Chondrocyte (in vitro differentiated cells): ENCODE data around the gene NFIX. TPM values are rescaled to one million over a fixed set of nuclear protein-coding genes. Genes with fewer than 3 reads are reported as not detected.
A peak's percentile ranks its signal among the peaks of the same experiment; 100 is the strongest.

Experiments used
- DNase-seq: peaks from one replicate; pipeline ENCODE4 v3.0.0; 2021; ENCODE audit warnings: mixed read lengths, low spot score
- H3K27ac Mint-ChIP-seq: one replicate; pipeline ENCODE4 v1.8.0; 2021; ENCODE audit warnings: mild to moderate bottlenecking, moderate library complexity, mixed read lengths; ENCODE audit not compliant: unreplicated experiment
- H3K27me3 Mint-ChIP-seq: 2 replicates; pipeline ENCODE4 v1.8.0; 2021; ENCODE audit warnings: low read depth, mixed read lengths
- H3K36me3 Mint-ChIP-seq: 2 replicates; pipeline ENCODE4 v1.8.0; 2021; ENCODE audit warnings: low read depth, mixed read lengths
- H3K4me1 Mint-ChIP-seq: 2 replicates; pipeline ENCODE4 v1.8.0; 2021; ENCODE audit warnings: low read depth, mild to moderate bottlenecking, mixed read lengths
- H3K4me3 Mint-ChIP-seq: one replicate; pipeline ENCODE4 v1.8.0; 2021; ENCODE audit warnings: mild to moderate bottlenecking, moderate library complexity, mixed read lengths; ENCODE audit not compliant: unreplicated experiment
- H3K9me3 Mint-ChIP-seq: 2 replicates; pipeline ENCODE4 v1.8.0; 2021; ENCODE audit warnings: low read depth, mixed read lengths
- total RNA-seq: library from RNA; stranded (reverse); gene quantifications from 3 replicates; pipeline ENCODE4 v1.2.1, GENCODE V29; 2021
- TF ChIP-seq, protein P1 (sequence below): fragments of 200-600 bp; sonication (generic); IDR thresholded peaks from 2 replicates; pipeline ENCODE4 v1.5.0; 2021; ENCODE audit warnings: antibody characterized with exemption, mild to moderate bottlenecking, moderate library complexity

NFIX gene
- total RNA-seq, 1 donor from 2014 or later, result 98.9 TPM

DNA sequence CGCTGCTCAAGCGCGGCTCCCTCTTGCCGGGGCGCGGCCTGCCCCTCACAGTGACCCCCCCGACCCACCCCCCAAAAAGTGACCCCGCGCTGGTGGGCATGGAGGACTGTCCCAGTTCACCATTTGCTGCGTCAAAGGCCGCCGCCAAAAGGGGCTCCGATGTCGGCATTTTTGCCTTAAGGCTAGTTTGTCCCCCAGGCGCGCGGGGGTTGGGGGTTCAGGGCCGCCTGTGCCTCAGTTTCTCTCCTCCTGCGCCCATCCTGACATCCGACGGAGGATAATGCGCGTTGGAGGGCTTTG, 17.1 kb downstream of the NFIX start:
- Mint-ChIP-seq H3K27me3 (peaks cover 37% of the 10 kb centered on the region), H3K4me3 (peak overlapping the region; percentile 82), H3K9me3 (no peaks in the 10 kb centered on the region), H3K4me1 (peaks cover 59% of the 10 kb centered on the region), H3K36me3 (peaks cover 13% of the 10 kb centered on the region), H3K27ac (peak overlapping the region; percentile 94)
- TF ChIP-seq, protein P1, sequence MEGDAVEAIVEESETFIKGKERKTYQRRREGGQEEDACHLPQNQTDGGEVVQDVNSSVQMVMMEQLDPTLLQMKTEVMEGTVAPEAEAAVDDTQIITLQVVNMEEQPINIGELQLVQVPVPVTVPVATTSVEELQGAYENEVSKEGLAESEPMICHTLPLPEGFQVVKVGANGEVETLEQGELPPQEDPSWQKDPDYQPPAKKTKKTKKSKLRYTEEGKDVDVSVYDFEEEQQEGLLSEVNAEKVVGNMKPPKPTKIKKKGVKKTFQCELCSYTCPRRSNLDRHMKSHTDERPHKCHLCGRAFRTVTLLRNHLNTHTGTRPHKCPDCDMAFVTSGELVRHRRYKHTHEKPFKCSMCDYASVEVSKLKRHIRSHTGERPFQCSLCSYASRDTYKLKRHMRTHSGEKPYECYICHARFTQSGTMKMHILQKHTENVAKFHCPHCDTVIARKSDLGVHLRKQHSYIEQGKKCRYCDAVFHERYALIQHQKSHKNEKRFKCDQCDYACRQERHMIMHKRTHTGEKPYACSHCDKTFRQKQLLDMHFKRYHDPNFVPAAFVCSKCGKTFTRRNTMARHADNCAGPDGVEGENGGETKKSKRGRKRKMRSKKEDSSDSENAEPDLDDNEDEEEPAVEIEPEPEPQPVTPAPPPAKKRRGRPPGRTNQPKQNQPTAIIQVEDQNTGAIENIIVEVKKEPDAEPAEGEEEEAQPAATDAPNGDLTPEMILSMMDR, result no peak
- no peak for DNase-seq

DNA sequence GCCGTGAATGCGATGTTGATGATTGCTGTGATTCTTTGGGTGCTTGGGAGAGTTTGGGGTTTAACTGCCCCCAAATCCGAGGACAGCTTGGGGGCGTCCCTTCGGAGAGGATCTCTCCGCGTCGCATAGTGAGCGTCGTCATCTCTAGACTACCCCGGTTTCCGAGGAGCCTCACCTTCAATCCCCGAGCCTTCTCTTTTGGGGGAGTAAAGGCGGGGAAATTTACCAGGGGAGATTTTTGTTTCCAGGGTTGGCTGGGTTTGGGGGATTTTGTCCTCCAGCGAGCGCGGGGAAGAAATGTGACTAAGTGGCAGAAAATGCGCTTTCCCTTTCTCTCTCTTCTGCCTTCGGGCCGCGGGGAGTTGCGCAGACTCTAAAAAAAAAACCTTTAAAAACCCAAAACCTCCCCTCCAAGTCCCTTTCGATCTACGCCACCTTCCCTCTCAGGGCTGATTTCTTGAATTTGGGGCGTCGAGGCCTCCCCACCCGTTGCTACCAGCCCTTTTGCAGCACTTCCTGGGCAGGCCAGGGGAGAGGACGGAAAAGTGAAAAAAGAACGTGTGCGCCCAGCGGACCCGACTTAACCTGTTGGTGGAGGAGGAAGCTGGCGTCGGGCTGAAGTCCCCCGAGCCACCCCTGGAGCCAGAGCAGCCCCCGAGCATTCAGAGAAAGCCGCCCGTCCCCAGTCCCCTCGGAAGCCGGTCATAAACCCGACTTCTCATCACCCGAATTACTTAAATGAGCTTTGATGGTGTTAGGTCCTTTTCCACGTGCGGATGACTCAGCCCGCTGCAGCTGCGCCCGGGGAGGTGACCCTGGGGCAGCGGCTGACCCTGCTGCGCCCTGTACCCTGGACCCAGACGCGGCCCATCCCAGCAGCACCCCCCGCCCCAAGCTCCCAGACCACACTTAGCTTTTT, 17.7 kb downstream of the NFIX start:
- DNase-seq, result no peak
- H3K4me3 Mint-ChIP-seq, result peak overlapping the region; percentile 82
- H3K36me3 Mint-ChIP-seq, result peaks cover 13% of the 10 kb centered on the region
- no peaks in the 10 kb centered on the region for H3K9me3 Mint-ChIP-seq
- H3K27ac Mint-ChIP-seq, result peak overlapping the region; percentile 94
- H3K27me3 Mint-ChIP-seq, result peaks cover 37% of the 10 kb centered on the region
- TF ChIP-seq, protein P1, result no peak
- peaks cover 65% of the 10 kb centered on the region for H3K4me1 Mint-ChIP-seq

DNA sequence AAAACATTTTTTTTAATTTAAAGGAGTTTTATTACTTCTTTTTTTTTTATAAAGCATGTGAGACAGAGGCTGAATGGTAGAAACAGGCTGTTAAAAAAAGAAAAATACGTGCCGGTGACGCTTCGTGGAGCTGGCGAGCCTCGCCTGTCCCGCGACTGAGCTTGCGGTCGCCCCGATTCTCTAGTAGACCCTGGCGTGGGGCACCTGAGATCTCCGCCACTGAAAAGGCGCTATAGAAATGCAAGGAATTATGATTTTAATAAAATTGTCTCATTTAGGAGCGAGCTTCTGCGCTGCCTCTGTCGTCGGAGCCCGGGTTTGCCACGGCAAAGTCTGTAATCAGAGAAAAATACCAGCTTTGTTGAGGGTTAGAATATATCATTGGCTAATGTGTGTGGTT, 18.4 kb downstream of the NFIX start:
- Mint-ChIP-seq H3K4me1 (peaks cover 68% of the 10 kb centered on the region), H3K27me3 (peaks cover 37% of the 10 kb centered on the region), H3K36me3 (peaks cover 13% of the 10 kb centered on the region), H3K27ac (peak overlapping the region; percentile 87), H3K4me3 (peak overlapping the region; percentile 82), H3K9me3 (no peaks in the 10 kb centered on the region)
- DNase-seq, result no peak
- TF ChIP-seq, protein P1, result no peak

DNA sequence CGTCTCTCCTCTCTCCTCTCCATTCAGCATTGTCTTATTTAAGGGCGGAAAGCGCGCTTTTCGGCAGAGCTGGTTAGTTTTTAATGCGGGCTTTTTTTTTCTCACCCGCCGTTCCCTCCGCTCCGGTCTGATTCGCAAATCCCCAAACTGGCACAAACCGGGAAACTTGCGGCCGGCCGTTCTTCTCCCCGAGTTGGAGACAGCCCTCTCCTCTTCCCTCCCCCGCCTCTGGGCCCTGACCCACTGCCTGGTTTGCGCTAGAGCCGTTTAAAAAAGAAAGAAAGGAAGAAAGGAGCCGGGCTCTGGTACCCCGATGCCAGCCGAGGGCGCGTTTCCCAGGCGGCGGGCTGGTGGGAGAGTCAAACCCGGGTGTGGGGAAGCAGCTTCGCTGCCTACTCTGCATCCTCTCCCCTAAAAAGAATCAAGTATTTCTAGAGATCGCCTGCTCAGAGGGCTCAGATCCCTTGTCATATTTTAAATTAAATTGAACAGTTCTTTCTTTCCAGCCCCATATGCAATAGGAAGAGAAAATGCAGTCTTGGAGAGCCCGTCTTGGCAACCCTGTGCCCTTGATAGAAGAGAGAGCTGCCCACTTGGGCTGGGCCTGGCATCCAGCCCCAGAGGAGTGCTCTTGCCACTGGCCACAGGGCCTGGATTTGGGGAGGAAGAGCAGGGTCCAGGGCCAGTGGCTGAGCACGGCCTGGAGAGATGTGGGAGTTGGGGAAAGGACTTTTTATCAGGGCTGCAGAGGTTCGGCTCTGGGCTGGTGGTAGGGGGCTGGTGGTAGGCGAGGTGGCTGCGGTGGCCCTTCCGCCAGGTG, 19.0 kb downstream of the NFIX start:
- DNase-seq, result no peak
- peaks cover 10% of the 10 kb centered on the region for H3K36me3 Mint-ChIP-seq
- no peaks in the 10 kb centered on the region for H3K9me3 Mint-ChIP-seq
- no peak overlapping the region for H3K27ac Mint-ChIP-seq
- TF ChIP-seq, protein P1, result no peak
- H3K27me3 Mint-ChIP-seq, result peaks cover 34% of the 10 kb centered on the region
- H3K4me3 Mint-ChIP-seq, result peak overlapping the region; percentile 82
- H3K4me1 Mint-ChIP-seq, result peaks cover 69% of the 10 kb centered on the region

DNA sequence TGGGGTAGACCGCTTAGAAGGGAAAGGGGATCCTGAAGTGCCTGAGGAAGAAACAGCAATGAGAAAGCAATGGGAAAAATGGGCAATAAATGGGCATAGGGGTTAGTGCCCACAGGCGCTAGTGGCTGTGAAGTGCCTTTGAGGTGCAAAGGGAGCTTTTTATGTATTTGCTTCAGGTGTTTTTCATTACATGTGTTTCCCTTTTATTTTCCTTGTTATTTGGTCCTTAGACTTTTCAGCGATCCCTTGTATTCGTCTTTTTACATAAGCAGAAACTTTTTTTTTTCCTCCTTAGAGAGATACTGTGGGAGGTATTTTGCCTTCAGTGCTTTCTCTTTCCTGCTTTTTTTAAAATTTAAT, 19.6 kb downstream of the NFIX start:
- Mint-ChIP-seq H3K27me3 (peaks cover 34% of the 10 kb centered on the region), H3K9me3 (no peaks in the 10 kb centered on the region), H3K4me1 (peaks cover 66% of the 10 kb centered on the region), H3K4me3 (no peak overlapping the region), H3K27ac (no peak overlapping the region), H3K36me3 (peaks cover 10% of the 10 kb centered on the region)
- TF ChIP-seq, protein P1, result no peak
- no peak for DNase-seq
